HG02571 (cell line): ENCODE measurements around the gene TBL1XR1.

Experiments used
- ATAC-seq: cut with Tn5 transposase; IDR thresholded peaks from one replicate; pipeline ENCODE4 v1.9.1; 2021; ENCODE audit warnings: mild to moderate bottlenecking, moderate library complexity; ENCODE audit not compliant: unreplicated experiment

The TBL1XR1 gene

GRCh38 chr3:176976586-176976985 is 220.7 kb downstream of the TBL1XR1 start:
- no peak for ATAC-seq

GRCh38 chr3:176974279-176974678 is 223.0 kb downstream of the TBL1XR1 start:
- no peak for ATAC-seq

GRCh38 chr3:176971613-176972174 is 225.6 kb downstream of the TBL1XR1 start:
- no peak for ATAC-seq

- no peak for ATAC-seq
Observed at GRCh38 chr3:176970770-176971169, 226.5 kb downstream of the TBL1XR1 start.

- no peak for ATAC-seq
Observed at GRCh38 chr3:176969506-176969905, 227.8 kb downstream of the TBL1XR1 start.
